K562 (cell line): Measurements from ENCODE around the gene BCL6B. TPM values are rescaled to one million over a fixed set of nuclear protein-coding genes. Genes with fewer than 3 reads are reported as not detected.

Experiments used
- ARID1B ChIP-seq: fragments of 450-650 bp; IDR thresholded peaks from 2 replicates; pipeline ENCODE4 v1.6.1; 2016; ENCODE audit warnings: antibody characterized with exemption, mild to moderate bottlenecking, inconsistent platforms
- ATF7 ChIP-seq: fragments of 450-650 bp; IDR thresholded peaks from 2 replicates; pipeline ENCODE4 v1.7.1; 2014; ENCODE audit warnings: mild to moderate bottlenecking, moderate library complexity
- CBFA2T2 ChIP-seq: fragments of 450-650 bp; conservative IDR thresholded peaks from 2 replicates; pipeline ENCODE4 v1.6.1; 2017; ENCODE audit warnings: mild to moderate bottlenecking
- CREB1 ChIP-seq, 2 experiments: sonication (generic) in 1 of 2; formaldehyde crosslinking in 1 of 2; IDR thresholded peaks; 2 replicates each; pipeline versions ENCODE4 v1.6.1 to v1.8.0; 2012 to 2022; ENCODE audit warnings: inconsistent platforms in 1 of 2, mild to moderate bottlenecking in 1 of 2, missing genetic modification reagents in 1 of 2, moderate library complexity in 1 of 2
- DPF2 ChIP-seq: fragments of 450-650 bp; IDR thresholded peaks from 2 replicates; pipeline ENCODE4 v1.6.1; 2016
- EGR1 ChIP-seq: fragments of 450-650 bp; conservative IDR thresholded peaks from 2 replicates; pipeline ENCODE4 v1.6.1; 2017; ENCODE audit warnings: mild to moderate bottlenecking
- EHMT2 ChIP-seq: fragments of 450-650 bp; IDR thresholded peaks from 2 replicates; pipeline ENCODE4 v1.6.1; 2018; ENCODE audit warnings: antibody characterized with exemption
- ETV5 ChIP-seq: sonication (generic); formaldehyde crosslinking; IDR thresholded peaks from 2 replicates; pipeline ENCODE4 v1.4.0; 2020; ENCODE audit warnings: low read depth, mild to moderate bottlenecking, missing genetic modification reagents
- FOSL1 ChIP-seq: fragments of 200-800 bp; sonication (Bioruptor generic); conservative IDR thresholded peaks from 2 replicates; pipeline ENCODE4 v1.6.1; 2016; ENCODE audit warnings: missing genetic modification characterization, missing compliant biosample characterization
- GABPB1 ChIP-seq: sonication (generic); formaldehyde crosslinking; IDR thresholded peaks from 2 replicates; pipeline ENCODE4 v1.8.0; 2022; ENCODE audit warnings: mild to moderate bottlenecking, missing genetic modification reagents
- JUN ChIP-seq, 2 experiments: sonication (generic) in 1 of 2; formaldehyde crosslinking in 1 of 2; IDR thresholded peaks; 2 replicates each; pipeline versions ENCODE4 v1.6.1 to v1.8.0; 2012 to 2022; ENCODE audit warnings: borderline replicate concordance in 2 of 2, mild to moderate bottlenecking in 2 of 2, improper control_type of control experiment in 1 of 2, low read depth in 1 of 2, low read length in 1 of 2, missing genetic modification reagents in 1 of 2
- JUND ChIP-seq, 2 experiments: IDR thresholded peaks; 2 replicates in 1 of 2; 3 replicates in 1 of 2; pipeline ENCODE4 v1.6.1; 2011; ENCODE audit warnings: borderline replicate concordance in 2 of 2, low read depth in 2 of 2, low read length in 2 of 2, improper control_type of control experiment in 1 of 2, missing biosample characterization in 1 of 2, missing genetic modification characterization in 1 of 2, missing genetic modification reagents in 1 of 2
- KDM1A ChIP-seq, 2 experiments: fragments of 450-650 bp; IDR thresholded peaks; 2 replicates each; pipeline ENCODE4 v1.6.1; 2016; ENCODE audit warnings: mild to moderate bottlenecking in 2 of 2
- MTA2 ChIP-seq: fragments of 450-650 bp; IDR thresholded peaks from 2 replicates; pipeline ENCODE4 v1.6.1; 2016; ENCODE audit warnings: low read depth
- NCOR1 ChIP-seq: fragments of 450-650 bp; IDR thresholded peaks from 2 replicates; pipeline ENCODE4 v1.6.1; 2016; ENCODE audit warnings: mild to moderate bottlenecking, moderate library complexity
- NFYB ChIP-seq: IDR thresholded peaks from 2 replicates; pipeline ENCODE4 v1.6.1; 2011; ENCODE audit warnings: mild to moderate bottlenecking, moderate library complexity; ENCODE audit not compliant: insufficient read length; ENCODE audit errors: extremely low read depth
- SMARCE1 ChIP-seq: fragments of 450-650 bp; IDR thresholded peaks from 2 replicates; pipeline ENCODE4 v1.7.1; 2016; ENCODE audit warnings: mild to moderate bottlenecking
- SOX6 ChIP-seq: fragments of 450-650 bp; IDR thresholded peaks from 2 replicates; pipeline ENCODE4 v1.6.1; 2014; ENCODE audit warnings: mild to moderate bottlenecking
- TAL1 ChIP-seq: fragments of 450-650 bp; IDR thresholded peaks from 2 replicates; pipeline ENCODE4 v1.6.1; 2016; ENCODE audit warnings: mild to moderate bottlenecking
- TRIM24 ChIP-seq, 2 experiments: fragments of 450-650 bp; IDR thresholded peaks; 2 replicates each; pipeline ENCODE4 v1.6.1; 2016
- ZBTB1 ChIP-seq: sonication (generic); formaldehyde crosslinking; IDR thresholded peaks from 2 replicates; pipeline ENCODE4 v1.8.1; 2023; ENCODE audit warnings: missing genetic modification reagents, low read depth, mild to moderate bottlenecking, borderline replicate concordance
- ZNF12 ChIP-seq: sonication (generic); formaldehyde crosslinking; IDR thresholded peaks from 2 replicates; pipeline ENCODE4 v1.4.0; 2020; ENCODE audit warnings: mild to moderate bottlenecking, missing genetic modification reagents
- ZNF511 ChIP-seq: sonication (generic); formaldehyde crosslinking; IDR thresholded peaks from 2 replicates; pipeline ENCODE4 v1.8.0; 2022; ENCODE audit warnings: mild to moderate bottlenecking, missing genetic modification reagents
- ZNF589 ChIP-seq: fragments of 200-800 bp; sonication (Bioruptor generic); IDR thresholded peaks from 2 replicates; pipeline ENCODE4 v1.6.1; 2016; ENCODE audit warnings: low read depth, missing genetic modification characterization, missing compliant biosample characterization
- polyA plus RNA-seq, 8 experiments: library from polyadenylated mRNA; depleted of rRNA in 4 of 8; stranded (reverse) in 5 of 8; unstranded in 3 of 8; fragments of >200 nt; fragmentation: Nextera tagmentation in 2 of 8; fragmentation: Illumina TruSeq in 1 of 8; extraction: Ambion mirVana in 2 of 8; extraction: Trizol in 1 of 8; gene quantifications; 2 replicates each; pipeline versions ENCODE4 v1.2.1 to v1.2.3, GENCODE V29; 2011 to 2014; ENCODE audit warnings: inconsistent platforms in 1 of 8, missing spikeins in 1 of 8
- total RNA-seq, 7 experiments: library from RNA; depleted of rRNA in 6 of 7; stranded (reverse); fragments of >200 nt in 6 of 7; fragmentation: Illumina TruSeq in 2 of 7; extraction: Trizol in 2 of 7; gene quantifications; 2 replicates each; pipeline versions ENCODE4 v1.2.1 to v1.2.3, GENCODE V29; 2011 to 2021; ENCODE audit warnings: low replicate concordance in 1 of 7
- TF ChIP-seq, protein P1 (sequence below): sonication (generic); IDR thresholded peaks from 2 replicates; pipeline ENCODE4 v1.6.1; 2016
- TF ChIP-seq, protein P2 (sequence below), 2 experiments: fragments of 200-800 bp in 1 of 2; sonication (Bioruptor generic) in 1 of 2; sonication (generic) in 1 of 2; formaldehyde crosslinking in 1 of 2; IDR thresholded peaks in 1 of 2; conservative IDR thresholded peaks in 1 of 2; 2 replicates each; pipeline versions ENCODE4 v1.5.0 to v1.6.1; 2016 to 2020; ENCODE audit warnings: missing compliant biosample characterization in 1 of 2, missing genetic modification characterization in 1 of 2, missing genetic modification reagents in 1 of 2

The BCL6B gene
- total and polyA plus RNA-seq, 9 of the 15 experiments (the other 6 are each of a cell fraction or from before 2014, with no cell fraction given) = 0.89 to 5.0 (median 3.6) TPM

GRCh38 chr17:7060165-7060891 is 37.5 kb downstream of the BCL6B start (continued):
- peak; percentile 53; the same call in 1 of the 2 replicates for TF ChIP-seq SOX6
- no peak for TF ChIP-seq ATF7
- peak; percentile 12; the same call in 1 of the 2 replicates for TF ChIP-seq NCOR1
- peak; percentile 38; the same call in 1 of the 2 replicates for TF ChIP-seq EGR1
- peak; percentile 50; the same call in 1 of the 2 replicates for TF ChIP-seq SMARCE1
- peak; percentile 93 for TF ChIP-seq FOSL1 (tag)
- TF ChIP-seq, protein P1, sequence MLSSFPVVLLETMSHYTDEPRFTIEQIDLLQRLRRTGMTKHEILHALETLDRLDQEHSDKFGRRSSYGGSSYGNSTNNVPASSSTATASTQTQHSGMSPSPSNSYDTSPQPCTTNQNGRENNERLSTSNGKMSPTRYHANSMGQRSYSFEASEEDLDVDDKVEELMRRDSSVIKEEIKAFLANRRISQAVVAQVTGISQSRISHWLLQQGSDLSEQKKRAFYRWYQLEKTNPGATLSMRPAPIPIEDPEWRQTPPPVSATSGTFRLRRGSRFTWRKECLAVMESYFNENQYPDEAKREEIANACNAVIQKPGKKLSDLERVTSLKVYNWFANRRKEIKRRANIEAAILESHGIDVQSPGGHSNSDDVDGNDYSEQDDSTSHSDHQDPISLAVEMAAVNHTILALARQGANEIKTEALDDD = peak; percentile 44; the same call in 1 of the 2 replicates
- no peak for TF ChIP-seq JUND (IDR thresholded peaks at IDR 0.05; ENCODE audit: borderline replicate concordance, low read depth, low read length)
- TF ChIP-seq JUND (tag; IDR thresholded peaks at IDR 0.05; ENCODE audit: borderline replicate concordance, low read depth, low read length) = peak; percentile 40; the same call in 1 of the 3 replicates
- peak; percentile 55; the same call in 1 of the 2 replicates for TF ChIP-seq ZBTB1 (CRISPR knock-in tag)
- TF ChIP-seq NFYB = no peak
- TF ChIP-seq TAL1 = peak; percentile 50
- 0 out of 2 replicates have a peak, but pooled peaks have one; percentile 27 for TF ChIP-seq JUN (IDR thresholded peaks at IDR 0.05; ENCODE audit: borderline replicate concordance, low read depth, low read length)
- no peak for TF ChIP-seq JUN (CRISPR knock-in tag; IDR thresholded peaks at IDR 0.05; ENCODE audit: borderline replicate concordance)
- TF ChIP-seq ZNF12 (CRISPR knock-in tag) = peak; percentile 92
- TF ChIP-seq CBFA2T2 = peak; percentile 84
- peak; percentile 69; the same call in 1 of the 2 replicates for TF ChIP-seq ETV5 (CRISPR knock-in tag)
- no peak for TF ChIP-seq ZNF511 (CRISPR knock-in tag)
- TF ChIP-seq KDM1A (IDR thresholded peaks at IDR 0.05) = peak; percentile 61 to 75
- TF ChIP-seq MTA2 = 0 out of 2 replicates have a peak, but pooled peaks have one; percentile 24
- TF ChIP-seq ARID1B = peak; percentile 81
- no peak for TF ChIP-seq EHMT2
- TF ChIP-seq, protein P2, sequence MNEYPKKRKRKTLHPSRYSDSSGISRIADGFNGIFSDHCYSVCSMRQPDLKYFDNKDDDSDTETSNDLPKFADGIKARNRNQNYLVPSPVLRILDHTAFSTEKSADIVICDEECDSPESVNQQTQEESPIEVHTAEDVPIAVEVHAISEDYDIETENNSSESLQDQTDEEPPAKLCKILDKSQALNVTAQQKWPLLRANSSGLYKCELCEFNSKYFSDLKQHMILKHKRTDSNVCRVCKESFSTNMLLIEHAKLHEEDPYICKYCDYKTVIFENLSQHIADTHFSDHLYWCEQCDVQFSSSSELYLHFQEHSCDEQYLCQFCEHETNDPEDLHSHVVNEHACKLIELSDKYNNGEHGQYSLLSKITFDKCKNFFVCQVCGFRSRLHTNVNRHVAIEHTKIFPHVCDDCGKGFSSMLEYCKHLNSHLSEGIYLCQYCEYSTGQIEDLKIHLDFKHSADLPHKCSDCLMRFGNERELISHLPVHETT (CRISPR knock-in tag; conservative IDR thresholded peaks at IDR 0.05 in 1 of 2, IDR thresholded peaks at IDR 0.05 in 1 of 2) = 0 out of 4 replicates have a peak, but pooled peaks of 1 of the 2 experiments have one; percentile 37
- TF ChIP-seq GABPB1 = no peak
- TF ChIP-seq DPF2 = peak; percentile 61
- TF ChIP-seq ZNF589 (CRISPR knock-in tag) = peak; percentile 62; the same call in 1 of the 2 replicates
- TF ChIP-seq TRIM24 (IDR thresholded peaks at IDR 0.05) = peak; percentile 53 to 66
- TF ChIP-seq CREB1 (IDR thresholded peaks at IDR 0.05) = no peak
- no peak for TF ChIP-seq CREB1 (CRISPR knock-in tag; IDR thresholded peaks at IDR 0.05)
